Activated naive CD4-positive, alpha-beta T cell treated with anti-CD3 and anti-CD28 coated beads, Interleukin-2, amount 10 ng/mL, durations not matched to agents 7 days and 5 days (primary cell): ENCODE results near the gene IFFO2.

ENCODE experiments used
- CTCF ChIA-PET: fragments of 350-600 bp; sonication (Branson Sonifier 250); formaldehyde crosslinking; loops from one replicate; lab custom pipeline; 2021; ENCODE audit warnings: antibody characterized with exemption; lab: Charles Lee
- DNase-seq: peaks from one replicate; pipeline ENCODE4 v3.0.0-alpha.2; 2020
- H3K27ac Mint-ChIP-seq: one replicate; pipeline ENCODE4 v1.8.0; 2021; ENCODE audit warnings: mild to moderate bottlenecking, moderate library complexity, mixed read lengths
- H3K27me3 Mint-ChIP-seq: one replicate; pipeline ENCODE4 v1.8.0; 2021; ENCODE audit warnings: mild to moderate bottlenecking, mixed read lengths
- H3K36me3 Mint-ChIP-seq: one replicate; pipeline ENCODE4 v1.8.0; 2021; ENCODE audit warnings: mixed read lengths
- H3K4me1 Mint-ChIP-seq: one replicate; pipeline ENCODE4 v1.8.0; 2021; ENCODE audit warnings: mixed read lengths
- H3K4me3 Mint-ChIP-seq: one replicate; pipeline ENCODE4 v1.8.0; 2021; ENCODE audit warnings: mild to moderate bottlenecking, moderate library complexity, mixed read lengths
- H3K9me3 Mint-ChIP-seq: one replicate; pipeline ENCODE4 v1.8.0; 2021; ENCODE audit warnings: mixed read lengths

Gene IFFO2

GRCh38 chr1:18920931-18921330, 35.5 kb downstream of the IFFO2 start:
- Mint-ChIP-seq H3K36me3 (peaks cover 2% of the 10 kb centered on the region), H3K9me3 (peaks cover 2% of the 10 kb centered on the region), H3K27ac (no peak overlapping the region), H3K4me1 (peaks cover 34% of the 10 kb centered on the region), H3K27me3 (no peaks in the 10 kb centered on the region), H3K4me3 (no peak overlapping the region)
- DNase-seq: no peak
- CTCF ChIA-PET: interaction anchor here (0.8 to 5.2 kb wide), 9 partner anchors 8 to 193 kb away, joined by 3 to 30 read pairs (median 5); no protein-coding TSS in a partner anchor

- DNase-seq: no peak
- Mint-ChIP-seq H3K9me3 (no peaks in the 10 kb centered on the region), H3K4me3 (no peak overlapping the region), H3K36me3 (no peaks in the 10 kb centered on the region), H3K4me1 (peaks cover 27% of the 10 kb centered on the region), H3K27me3 (no peaks in the 10 kb centered on the region), H3K27ac (no peak overlapping the region)
- CTCF ChIA-PET: interaction anchor here (2.6 to 5.2 kb wide), 2 partner anchors 7 to 12 kb away, joined by 14 to 30 read pairs; no protein-coding TSS in a partner anchor
Observed at GRCh38 chr1:18919956-18920355, 36.5 kb downstream of the IFFO2 start.

DNA sequence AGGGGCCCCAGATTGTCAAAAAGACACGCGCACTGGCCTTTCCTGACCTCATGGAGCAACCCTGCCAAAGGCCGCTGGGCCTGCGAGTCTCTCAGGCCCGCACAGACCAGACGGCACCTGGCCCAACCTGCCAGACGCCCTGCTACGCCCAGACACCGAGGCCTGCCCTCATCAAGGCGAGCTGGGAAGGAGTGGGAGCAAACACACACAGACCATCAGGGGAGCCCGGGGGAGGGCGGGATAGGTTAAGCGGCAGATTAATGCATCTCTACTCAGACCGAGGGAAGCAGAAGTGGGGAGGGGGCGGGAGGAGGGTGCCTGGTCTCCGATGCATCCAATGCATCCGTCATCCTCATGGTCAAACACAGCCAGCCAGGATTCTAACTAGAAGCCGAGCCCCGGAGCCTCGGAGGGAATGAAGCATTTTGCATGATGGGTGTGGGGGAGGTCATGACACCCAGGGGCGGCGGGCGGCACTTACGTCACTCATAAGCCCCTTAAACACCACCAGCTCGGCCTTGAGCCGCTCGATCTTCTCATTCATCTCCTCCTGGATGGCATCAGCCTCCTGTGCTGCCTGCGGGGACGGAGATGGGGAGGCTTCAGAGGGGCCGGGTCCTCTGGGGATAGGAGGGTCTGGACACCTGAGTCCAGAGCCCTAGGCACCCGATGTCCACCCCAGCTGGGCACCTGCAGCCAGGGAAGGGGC, 37.1 kb downstream of the IFFO2 start:
- Mint-ChIP-seq H3K4me3 (no peak overlapping the region), H3K27ac (no peak overlapping the region)

DNA sequence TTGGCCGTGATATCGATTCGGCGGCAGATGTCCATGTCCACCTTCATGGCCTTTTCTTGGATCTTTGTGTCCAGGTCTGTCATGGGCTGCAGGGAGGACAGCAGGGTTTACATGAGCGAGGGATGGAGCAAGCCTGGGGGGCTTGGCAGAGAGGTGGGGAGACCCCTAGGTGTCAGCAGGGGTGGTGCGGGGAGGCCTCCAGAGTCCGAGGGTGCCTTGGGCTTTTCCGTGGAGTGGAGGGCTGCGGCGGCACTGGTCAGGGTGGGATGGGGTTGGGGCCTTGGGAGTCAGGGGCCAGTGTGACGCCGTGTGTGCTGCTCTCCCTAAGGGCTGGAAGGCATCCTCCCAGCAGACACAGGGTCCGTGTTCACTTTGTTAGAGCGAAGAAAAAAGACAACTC, 38.1 kb downstream of the IFFO2 start:
- Mint-ChIP-seq H3K36me3 (no peaks in the 10 kb centered on the region), H3K27ac (no peak overlapping the region)

More for the DNA sequence above, 37.1 kb downstream of the IFFO2 start:
- Mint-ChIP-seq H3K4me1 (peaks cover 22% of the 10 kb centered on the region), H3K36me3 (no peaks in the 10 kb centered on the region), H3K9me3 (no peaks in the 10 kb centered on the region), H3K27me3 (no peaks in the 10 kb centered on the region)
- CTCF ChIA-PET: no interaction called here
- no peak for DNase-seq

DNA sequence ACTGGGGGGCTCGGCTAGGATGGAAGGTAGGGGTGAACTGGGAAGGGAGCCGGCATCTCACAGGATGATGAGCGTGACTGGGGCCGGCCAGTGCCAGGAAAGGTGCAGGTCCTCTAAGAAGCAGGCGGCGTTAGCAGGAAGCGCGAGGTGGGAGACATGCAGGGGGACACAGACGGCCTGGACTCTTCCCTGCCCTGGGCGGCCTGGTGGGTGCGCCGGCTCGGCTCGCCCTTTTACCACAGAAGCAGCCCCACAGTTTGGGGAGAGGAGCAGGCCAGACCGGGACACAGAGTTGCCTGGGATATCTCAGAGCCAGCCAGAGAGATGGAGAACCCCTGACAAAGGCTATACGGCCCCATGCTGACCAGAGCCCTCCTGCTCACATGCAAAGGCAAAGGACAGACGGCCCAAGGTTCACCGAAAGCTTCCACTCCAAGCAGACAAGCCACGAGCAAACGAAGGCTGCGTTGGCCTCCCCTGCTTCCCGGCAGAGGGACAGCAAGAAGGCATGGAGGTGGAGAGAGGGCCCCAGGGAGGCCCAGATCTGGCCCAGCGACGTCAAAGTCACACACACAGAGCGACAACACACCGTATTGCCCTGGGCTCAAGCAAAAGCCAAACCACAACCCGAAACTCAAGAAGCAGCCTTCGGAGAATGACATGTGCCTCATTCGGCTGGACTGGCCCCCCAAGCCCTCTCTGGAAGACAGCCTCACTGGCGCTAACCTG, 39.2 kb downstream of the IFFO2 start:
- CTCF ChIA-PET: no interaction called here
- Mint-ChIP-seq H3K36me3 (peaks cover 5% of the 10 kb centered on the region), H3K9me3 (no peaks in the 10 kb centered on the region), H3K4me3 (no peak overlapping the region), H3K27me3 (no peaks in the 10 kb centered on the region), H3K4me1 (peaks cover 9% of the 10 kb centered on the region), H3K27ac (no peak overlapping the region)
- DNase-seq: no peak

More for the DNA sequence above, 38.1 kb downstream of the IFFO2 start:
- CTCF ChIA-PET: no interaction called here
- DNase-seq: no peak
- Mint-ChIP-seq H3K4me1 (peaks cover 13% of the 10 kb centered on the region), H3K4me3 (no peak overlapping the region), H3K9me3 (no peaks in the 10 kb centered on the region), H3K27me3 (no peaks in the 10 kb centered on the region)

DNA sequence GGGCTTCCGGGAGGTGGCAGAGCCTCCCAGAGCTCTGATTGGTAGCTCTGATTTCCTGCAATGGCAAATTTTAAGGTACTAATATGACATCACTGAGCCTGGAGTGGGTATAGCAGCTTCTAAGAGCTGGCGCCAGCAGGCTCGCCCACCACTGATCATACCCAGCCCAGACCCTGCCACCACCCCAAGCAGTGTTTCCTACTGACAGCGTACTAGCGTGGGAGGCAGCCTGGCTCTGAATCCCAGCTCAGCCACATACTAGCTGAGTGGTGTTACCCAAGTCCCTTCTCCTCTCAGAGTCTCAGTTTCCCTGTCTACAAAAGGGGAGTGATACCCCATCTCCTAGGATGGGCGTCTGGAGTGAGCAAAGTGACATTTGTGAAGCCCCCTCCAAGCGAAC, 41.1 kb downstream of the IFFO2 start:
- H3K4me1 Mint-ChIP-seq: peaks cover 6% of the 10 kb centered on the region
- CTCF ChIA-PET: interaction anchor here (1.5 to 12.9 kb wide), 8 partner anchors 8 to 194 kb away, joined by 6 to 87 read pairs (median 20); no protein-coding TSS in a partner anchor
- no peaks in the 10 kb centered on the region for H3K27me3 Mint-ChIP-seq
- H3K27ac Mint-ChIP-seq: no peak overlapping the region
- peaks cover 14% of the 10 kb centered on the region for H3K36me3 Mint-ChIP-seq
- DNase-seq: no peak
- no peaks in the 10 kb centered on the region for H3K9me3 Mint-ChIP-seq
- H3K4me3 Mint-ChIP-seq: no peak overlapping the region

- CTCF ChIA-PET: interaction anchor here (0.6 to 12.9 kb wide), 38 partner anchors 8 to 298 kb away, joined by 3 to 87 read pairs (median 7); partner anchors contain the start of genes ALDH4A1 and IFFO2
- no peak overlapping the region for H3K4me3 Mint-ChIP-seq
- H3K4me1 Mint-ChIP-seq: peaks cover 6% of the 10 kb centered on the region
- H3K27me3 Mint-ChIP-seq: no peaks in the 10 kb centered on the region
- no peaks in the 10 kb centered on the region for H3K9me3 Mint-ChIP-seq
- peak; percentile 81 for DNase-seq
- no peak overlapping the region for H3K27ac Mint-ChIP-seq
- H3K36me3 Mint-ChIP-seq: peaks cover 17% of the 10 kb centered on the region
Observed at GRCh38 chr1:18913065-18913835, 43.2 kb downstream of the IFFO2 start.

DNA sequence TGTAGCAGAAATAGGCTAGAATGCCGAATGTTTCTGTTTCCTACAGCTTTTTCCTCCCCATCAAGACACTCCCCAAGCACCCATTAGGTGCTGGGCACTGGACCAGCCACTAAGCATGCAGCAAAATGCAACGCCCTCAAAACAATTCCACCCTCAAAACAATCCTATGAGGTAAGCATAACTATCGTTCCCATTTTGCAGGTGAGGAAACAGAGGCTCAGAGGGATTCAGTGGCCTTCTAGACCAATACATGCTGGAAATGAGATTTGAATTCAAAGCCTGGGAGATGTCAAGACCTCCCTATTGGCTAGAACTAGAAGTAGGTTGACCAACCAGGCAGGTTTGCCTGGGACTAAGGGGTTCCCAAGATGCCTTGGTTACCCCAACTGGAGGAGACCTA, 43.9 kb downstream of the IFFO2 start:
- CTCF ChIA-PET: interaction anchor here (0.8 to 12.9 kb wide), 33 partner anchors 7 to 201 kb away, joined by 3 to 87 read pairs (median 9); partner anchors contain the start of genes ALDH4A1 and IFFO2
- H3K4me1 Mint-ChIP-seq: peaks cover 6% of the 10 kb centered on the region

GRCh38 chr1:18908911-18909771, 47.3 kb downstream of the IFFO2 start:
- Mint-ChIP-seq H3K9me3 (no peaks in the 10 kb centered on the region), H3K4me1 (peaks cover 6% of the 10 kb centered on the region), H3K27me3 (no peaks in the 10 kb centered on the region), H3K36me3 (peaks cover 24% of the 10 kb centered on the region), H3K27ac (no peak overlapping the region), H3K4me3 (no peak overlapping the region)
- DNase-seq: no peak
- CTCF ChIA-PET: interaction anchor here (0.6 to 12.9 kb wide), 18 partner anchors 9 to 331 kb away, joined by 3 to 87 read pairs (median 5); no protein-coding TSS in a partner anchor

More for the DNA sequence above, 43.9 kb downstream of the IFFO2 start:
- Mint-ChIP-seq H3K27me3 (no peaks in the 10 kb centered on the region), H3K27ac (no peak overlapping the region), H3K36me3 (peaks cover 22% of the 10 kb centered on the region), H3K4me3 (no peak overlapping the region), H3K9me3 (no peaks in the 10 kb centered on the region)
- no peak for DNase-seq

DNA sequence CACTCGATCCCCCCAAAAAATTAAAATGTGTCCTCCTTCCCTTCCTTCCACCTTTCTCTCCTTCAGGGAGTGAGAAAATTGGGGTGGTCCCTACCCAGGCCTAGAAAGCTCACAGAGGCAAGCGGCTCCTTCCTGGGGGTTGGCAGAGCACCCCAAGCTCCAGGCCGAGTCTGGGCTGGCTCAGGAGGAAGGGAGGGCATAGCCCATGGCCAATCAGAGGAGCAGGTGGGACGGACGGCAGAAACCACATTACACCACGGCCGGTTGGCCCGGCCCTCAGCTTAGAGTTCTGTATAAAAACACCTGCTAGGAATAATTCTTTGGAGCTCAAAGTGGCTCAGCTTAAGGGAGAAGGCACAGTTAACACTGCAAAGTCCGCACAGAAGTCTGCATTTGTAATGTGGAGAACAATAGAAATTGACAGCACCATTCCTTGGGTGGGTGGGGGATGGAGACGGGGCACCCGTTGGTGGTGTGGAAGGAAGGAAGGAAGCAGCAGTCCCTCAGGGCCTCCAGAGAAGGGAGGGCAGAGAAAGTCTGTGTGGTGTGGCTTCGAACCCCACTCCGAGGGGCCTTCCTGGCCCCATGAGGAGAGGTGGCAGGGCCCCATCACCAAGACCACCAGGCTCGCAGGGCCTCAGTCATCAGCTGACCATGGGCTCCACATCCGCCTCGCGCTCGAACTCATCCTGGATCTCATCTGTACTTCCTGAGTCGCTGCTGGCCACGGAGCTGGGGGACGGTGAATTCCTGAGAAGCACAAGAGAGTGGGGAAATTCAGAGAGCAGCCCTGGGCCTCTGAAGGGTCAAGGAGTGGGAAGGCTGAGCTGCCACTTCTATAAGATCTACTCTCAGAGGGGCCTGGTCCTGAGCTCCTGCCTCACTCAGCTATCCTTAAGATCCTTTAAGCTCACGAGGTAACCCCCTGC, 48.3 kb downstream of the IFFO2 start:
- Mint-ChIP-seq H3K4me1 (peaks cover 13% of the 10 kb centered on the region), H3K27ac (no peak overlapping the region), H3K36me3 (peaks cover 24% of the 10 kb centered on the region), H3K27me3 (no peaks in the 10 kb centered on the region), H3K9me3 (no peaks in the 10 kb centered on the region), H3K4me3 (no peak overlapping the region)
- CTCF ChIA-PET: interaction anchor here (0.6 to 12.9 kb wide), 26 partner anchors 8 to 332 kb away, joined by 3 to 87 read pairs (median 6); no protein-coding TSS in a partner anchor
- DNase-seq: no peak

- no peak overlapping the region for H3K27ac Mint-ChIP-seq
- H3K4me3 Mint-ChIP-seq: no peak overlapping the region
Observed at GRCh38 chr1:18907021-18907916, 49.2 kb downstream of the IFFO2 start.

More at GRCh38 chr1:18907021-18907916, 49.2 kb downstream of the IFFO2 start:
- Mint-ChIP-seq H3K4me1 (peaks cover 16% of the 10 kb centered on the region), H3K36me3 (peaks cover 20% of the 10 kb centered on the region), H3K9me3 (no peaks in the 10 kb centered on the region), H3K27me3 (no peaks in the 10 kb centered on the region)
- peak; percentile 69 for DNase-seq
- CTCF ChIA-PET: interaction anchor here (0.6 to 12.9 kb wide), 32 partner anchors 9 to 333 kb away, joined by 3 to 87 read pairs (median 4); no protein-coding TSS in a partner anchor
